T-helper 2 cell treated with Interferon-gamma antibody and Interleukin-4, amounts not matched to agents 5 μg/mL and 100 μg/mL, for 36 hours (primary cell): ENCODE data around the gene LRRC4B.

Source experiments
- DNase-seq: peaks from one replicate; pipeline ENCODE4 v3.0.0; 2021; ENCODE audit warnings: low spot score
- H3K27ac Mint-ChIP-seq: one replicate; pipeline ENCODE4 v1.8.0; 2021; ENCODE audit warnings: mild to moderate bottlenecking, mixed read lengths
- H3K27me3 Mint-ChIP-seq: one replicate; pipeline ENCODE4 v1.8.0; 2021; ENCODE audit warnings: low read depth, mixed read lengths
- H3K36me3 Mint-ChIP-seq: one replicate; pipeline ENCODE4 v1.8.0; 2021; ENCODE audit warnings: low read depth, mixed read lengths
- H3K4me1 Mint-ChIP-seq: one replicate; pipeline ENCODE4 v1.8.0; 2021; ENCODE audit warnings: low read depth, mixed read lengths
- H3K4me3 Mint-ChIP-seq: one replicate; pipeline ENCODE4 v1.8.0; 2022; ENCODE audit warnings: mild to moderate bottlenecking, moderate library complexity, mixed read lengths
- H3K9me3 Mint-ChIP-seq: one replicate; pipeline ENCODE4 v1.8.0; 2021; ENCODE audit warnings: mixed read lengths

Gene LRRC4B

GRCh38 chr19:50489461-50490011 lies 78.7 kb downstream of the LRRC4B start:
- H3K4me1 Mint-ChIP-seq, result peaks cover 12% of the 10 kb centered on the region
- H3K27ac Mint-ChIP-seq, result no peak overlapping the region
- H3K4me3 Mint-ChIP-seq, result no peak overlapping the region
- peaks cover 10% of the 10 kb centered on the region for H3K27me3 Mint-ChIP-seq
- H3K9me3 Mint-ChIP-seq, result peaks cover 12% of the 10 kb centered on the region
- DNase-seq, result no peak
- H3K36me3 Mint-ChIP-seq, result peaks cover 20% of the 10 kb centered on the region

- H3K9me3 Mint-ChIP-seq, result peaks cover 12% of the 10 kb centered on the region
- no peak overlapping the region for H3K4me3 Mint-ChIP-seq
- DNase-seq, result no peak
- peaks cover 12% of the 10 kb centered on the region for H3K4me1 Mint-ChIP-seq
- H3K36me3 Mint-ChIP-seq, result peaks cover 20% of the 10 kb centered on the region
- peaks cover 10% of the 10 kb centered on the region for H3K27me3 Mint-ChIP-seq
- H3K27ac Mint-ChIP-seq, result peak overlapping the region; percentile 10
These were observed 79.6 kb downstream of the LRRC4B start for GRCh38 chr19:50488389-50489194.

- H3K27ac Mint-ChIP-seq, result no peak overlapping the region
- peaks cover 26% of the 10 kb centered on the region for H3K36me3 Mint-ChIP-seq
These were observed 81.3 kb downstream of the LRRC4B start for GRCh38 chr19:50486823-50487515.

GRCh38 chr19:50485284-50485955 lies 82.8 kb downstream of the LRRC4B start:
- H3K27ac Mint-ChIP-seq, result no peak overlapping the region
- no peaks in the 10 kb centered on the region for H3K4me1 Mint-ChIP-seq
- H3K9me3 Mint-ChIP-seq, result peaks cover 12% of the 10 kb centered on the region
- H3K4me3 Mint-ChIP-seq, result no peak overlapping the region
- H3K27me3 Mint-ChIP-seq, result no peaks in the 10 kb centered on the region
- no peak for DNase-seq
- H3K36me3 Mint-ChIP-seq, result peaks cover 31% of the 10 kb centered on the region

More at GRCh38 chr19:50486823-50487515, 81.3 kb downstream of the LRRC4B start:
- DNase-seq, result peak; percentile 37
- H3K27me3 Mint-ChIP-seq, result peaks cover 7% of the 10 kb centered on the region
- H3K4me3 Mint-ChIP-seq, result no peak overlapping the region
- H3K4me1 Mint-ChIP-seq, result peaks cover 7% of the 10 kb centered on the region
- peaks cover 12% of the 10 kb centered on the region for H3K9me3 Mint-ChIP-seq

- DNase-seq, result no peak
- Mint-ChIP-seq H3K4me3 (no peak overlapping the region), H3K36me3 (peaks cover 43% of the 10 kb centered on the region), H3K27me3 (no peaks in the 10 kb centered on the region), H3K4me1 (no peaks in the 10 kb centered on the region), H3K27ac (no peak overlapping the region), H3K9me3 (peaks cover 12% of the 10 kb centered on the region)
These were observed 85.3 kb downstream of the LRRC4B start for GRCh38 chr19:50482916-50483315.

GRCh38 chr19:50482271-50482855 lies 85.9 kb downstream of the LRRC4B start:
- Mint-ChIP-seq H3K27me3 (no peaks in the 10 kb centered on the region), H3K9me3 (peaks cover 12% of the 10 kb centered on the region), H3K27ac (no peak overlapping the region), H3K4me1 (peaks cover 5% of the 10 kb centered on the region), H3K36me3 (peaks cover 47% of the 10 kb centered on the region), H3K4me3 (no peak overlapping the region)
- DNase-seq, result no peak

GRCh38 chr19:50481351-50482149 lies 86.7 kb downstream of the LRRC4B start:
- Mint-ChIP-seq H3K9me3 (peaks cover 8% of the 10 kb centered on the region), H3K27me3 (no peaks in the 10 kb centered on the region), H3K4me3 (no peak overlapping the region), H3K27ac (no peak overlapping the region), H3K36me3 (peaks cover 46% of the 10 kb centered on the region), H3K4me1 (peaks cover 7% of the 10 kb centered on the region)
- no peak for DNase-seq

DNA sequence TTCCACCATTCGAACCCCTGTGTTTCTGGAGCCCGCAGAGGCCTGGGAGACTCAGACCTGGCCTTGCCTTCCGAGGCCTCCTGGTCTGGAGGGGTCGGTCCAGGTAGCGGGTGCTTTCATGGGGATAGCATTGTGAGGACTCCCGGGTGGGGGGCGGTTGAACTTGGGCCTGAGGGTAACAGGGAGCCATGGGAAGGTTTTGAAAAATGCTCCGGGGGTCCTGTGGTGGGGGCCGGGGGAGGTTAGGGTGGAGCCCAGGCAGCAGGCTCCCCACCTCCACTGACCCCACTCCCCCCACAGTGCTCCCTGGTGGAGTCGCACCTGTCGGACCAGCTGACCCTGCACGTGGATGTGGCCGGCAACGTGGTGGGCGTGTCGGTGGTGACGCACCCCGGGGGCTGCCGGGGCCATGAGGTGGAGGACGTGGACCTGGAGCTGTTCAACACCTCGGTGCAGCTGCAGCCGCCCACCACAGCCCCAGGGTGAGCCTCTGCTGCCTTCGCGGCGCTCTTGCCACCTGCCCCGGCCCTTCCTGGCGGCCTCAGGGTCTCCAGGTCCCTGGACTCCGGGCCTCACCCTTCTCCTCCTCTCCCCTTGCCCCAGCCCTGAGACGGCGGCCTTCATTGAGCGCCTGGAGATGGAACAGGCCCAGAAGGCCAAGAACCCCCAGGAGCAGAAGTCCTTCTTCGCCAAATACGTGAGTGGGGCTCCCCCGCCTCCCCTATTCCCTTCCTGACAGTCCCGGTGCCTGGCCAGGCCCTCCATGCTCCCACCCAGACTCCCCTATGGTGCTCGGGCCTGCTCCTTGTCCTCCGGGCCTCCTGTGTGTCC lies 87.7 kb downstream of the LRRC4B start:
- Mint-ChIP-seq H3K27me3 (no peaks in the 10 kb centered on the region), H3K4me1 (peaks cover 7% of the 10 kb centered on the region), H3K36me3 (peaks cover 43% of the 10 kb centered on the region), H3K9me3 (peaks cover 2% of the 10 kb centered on the region), H3K27ac (no peak overlapping the region), H3K4me3 (no peak overlapping the region)
- no peak for DNase-seq

GRCh38 chr19:50479761-50480251 lies 88.4 kb downstream of the LRRC4B start:
- DNase-seq, result no peak
- H3K4me1 Mint-ChIP-seq, result peaks cover 7% of the 10 kb centered on the region
- no peaks in the 10 kb centered on the region for H3K9me3 Mint-ChIP-seq
- no peaks in the 10 kb centered on the region for H3K27me3 Mint-ChIP-seq
- H3K36me3 Mint-ChIP-seq, result peaks cover 36% of the 10 kb centered on the region
- no peak overlapping the region for H3K4me3 Mint-ChIP-seq
- H3K27ac Mint-ChIP-seq, result no peak overlapping the region

DNA sequence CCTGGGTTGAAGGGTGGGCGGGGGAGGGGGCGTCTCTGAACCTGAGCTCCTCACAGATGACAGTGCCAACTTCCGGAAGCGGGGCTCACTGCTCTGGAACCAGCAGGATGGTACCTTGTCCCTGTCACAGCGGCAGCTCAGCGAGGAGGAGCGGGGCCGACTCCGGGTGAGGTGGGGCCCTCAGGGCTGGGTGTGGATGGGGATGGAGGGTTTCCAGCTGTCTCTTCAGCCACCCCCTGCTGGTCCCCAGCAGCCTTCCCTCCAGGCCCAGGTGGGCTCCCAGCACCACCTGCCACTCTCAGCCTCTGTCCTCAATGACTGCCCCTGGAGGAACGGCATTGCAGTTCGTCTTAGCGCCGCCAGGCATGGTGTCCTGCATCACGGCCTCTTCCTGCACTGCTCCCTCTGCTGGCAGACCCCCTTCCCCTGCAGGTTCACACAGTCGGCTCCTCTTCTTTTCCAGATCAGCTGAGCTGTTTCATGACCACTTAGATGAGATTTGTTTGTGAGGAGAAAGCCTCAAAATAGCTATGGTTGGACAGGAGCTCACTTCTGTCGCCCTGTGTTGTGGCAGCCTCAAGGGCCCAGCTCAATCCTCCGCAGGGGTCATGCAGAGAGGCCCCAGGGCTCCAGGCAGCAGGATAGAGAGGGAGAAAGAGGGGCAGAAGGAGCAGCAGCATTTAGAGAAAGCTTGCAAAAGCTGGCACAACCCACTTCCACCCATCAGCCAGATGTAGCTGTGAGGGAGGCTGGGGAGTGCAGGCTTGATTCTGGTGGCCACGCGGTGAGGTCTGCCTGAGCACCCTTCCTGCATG lies 89.1 kb downstream of the LRRC4B start:
- DNase-seq, result no peak
- peak overlapping the region; percentile 47 for H3K27ac Mint-ChIP-seq
- peaks cover 33% of the 10 kb centered on the region for H3K36me3 Mint-ChIP-seq
- peak overlapping the region; percentile 27 for H3K4me3 Mint-ChIP-seq
- no peaks in the 10 kb centered on the region for H3K27me3 Mint-ChIP-seq
- peaks cover 7% of the 10 kb centered on the region for H3K4me1 Mint-ChIP-seq
- H3K9me3 Mint-ChIP-seq, result no peaks in the 10 kb centered on the region

DNA sequence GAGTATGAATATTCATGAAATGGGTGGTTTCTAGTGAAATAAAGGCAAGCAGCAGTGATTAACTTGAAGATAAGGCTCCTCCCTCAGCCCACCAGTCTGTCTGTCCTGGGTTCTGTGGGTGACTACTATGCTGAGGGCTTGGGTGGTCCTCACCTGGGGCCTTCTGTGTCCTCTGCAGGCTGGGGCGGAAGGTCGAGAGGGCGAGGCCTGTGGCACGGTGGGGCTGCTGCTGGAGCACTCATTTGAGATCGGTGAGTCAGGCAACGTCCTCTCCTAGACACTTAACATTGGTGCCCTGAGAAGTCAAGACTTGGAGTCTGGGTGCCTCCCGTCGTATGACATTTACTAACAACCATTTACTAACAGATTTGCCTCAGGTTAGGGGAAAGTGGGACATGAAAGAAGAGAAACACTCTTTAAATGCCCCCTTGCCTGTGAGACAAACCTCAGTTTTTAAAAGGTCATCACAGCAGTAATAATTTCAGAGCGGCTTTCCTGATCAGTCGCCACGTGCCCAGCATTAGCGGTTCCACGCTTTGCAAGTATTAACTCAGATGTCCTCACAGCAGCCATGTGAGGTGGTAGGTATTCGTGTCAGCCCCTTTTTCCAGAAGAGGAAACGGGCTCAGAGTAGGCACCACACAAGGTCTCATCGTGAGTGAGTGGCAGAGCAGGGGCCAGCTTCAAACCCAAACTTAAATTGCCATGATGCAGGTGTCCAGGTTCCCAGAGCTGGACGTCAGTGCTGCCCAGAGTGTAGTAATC lies 90.3 kb downstream of the LRRC4B start:
- Mint-ChIP-seq H3K4me3 (peak overlapping the region; percentile 99), H3K36me3 (peaks cover 27% of the 10 kb centered on the region), H3K9me3 (no peaks in the 10 kb centered on the region), H3K4me1 (peaks cover 7% of the 10 kb centered on the region), H3K27ac (peak overlapping the region; percentile 53), H3K27me3 (no peaks in the 10 kb centered on the region)
- no peak for DNase-seq
